Left renal pelvis (tissue), 4 donors: Measurements from ENCODE around the gene MRPS12. TPM values are rescaled to one million over a fixed set of nuclear protein-coding genes. Genes with fewer than 3 reads are reported as not detected.

ENCODE experiments used
- DNase-seq, 4 donors: peaks; one replicate each; pipeline ENCODE4 v3.0.0-alpha.2; 2013; ENCODE audit warnings: low read depth in 4 of 4, low spot score in 3 of 4
- polyA plus RNA-seq, 4 donors: library from polyadenylated mRNA; unstranded; fragments of 120-200 nt; gene quantifications; one replicate each; pipeline ENCODE4 v1.2.1, GENCODE V29; 2013; ENCODE audit not compliant: insufficient read length in 4 of 4

Gene MRPS12
- polyA plus RNA-seq, 4 donors, result 11.9 to 32.1 (median 17.6) TPM

DNA sequence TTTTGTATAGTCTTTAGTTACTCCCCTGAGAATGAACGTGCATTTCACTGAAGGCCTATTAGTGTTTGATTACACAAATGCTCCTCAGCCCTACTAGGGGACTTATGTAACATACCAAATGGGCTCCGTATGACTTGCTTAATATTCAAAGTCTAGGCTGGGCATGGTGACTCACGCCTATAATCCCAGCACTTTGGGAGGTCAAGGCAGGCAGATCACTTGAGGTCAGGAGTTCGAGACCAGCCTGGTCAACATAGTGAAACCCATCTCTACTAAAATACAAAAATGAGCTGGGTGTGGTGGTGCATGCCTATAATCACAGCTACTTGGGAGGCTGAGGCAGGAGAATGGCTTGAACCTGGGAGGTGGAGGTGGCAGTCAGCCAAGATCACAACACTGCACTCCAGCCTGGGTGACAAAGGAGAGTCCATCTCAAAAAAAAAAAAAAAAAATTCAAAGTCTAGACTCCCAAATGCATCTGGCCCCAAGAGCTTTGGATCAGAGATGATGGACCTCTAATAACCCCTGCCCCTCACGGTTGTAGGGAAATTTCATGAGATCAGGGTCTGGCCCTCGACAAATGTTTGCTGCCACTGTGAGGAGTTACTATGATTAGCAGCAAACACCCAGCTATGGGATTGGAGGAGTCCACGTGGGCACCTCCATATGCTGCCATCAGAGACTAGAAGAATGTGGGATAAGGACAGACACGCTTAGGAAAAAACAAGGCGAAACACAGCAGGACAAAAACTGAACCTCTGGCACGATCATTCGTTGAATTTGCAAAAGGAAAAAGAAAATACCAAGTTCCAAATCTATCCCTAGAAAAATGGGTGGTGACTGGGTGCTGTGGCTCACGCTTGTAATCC lies 40.2 kb downstream of the MRPS12 start:
- no peak for DNase-seq

GRCh38 chr19:38971672-38972071 lies 40.9 kb downstream of the MRPS12 start:
- DNase-seq, result no peak

DNA sequence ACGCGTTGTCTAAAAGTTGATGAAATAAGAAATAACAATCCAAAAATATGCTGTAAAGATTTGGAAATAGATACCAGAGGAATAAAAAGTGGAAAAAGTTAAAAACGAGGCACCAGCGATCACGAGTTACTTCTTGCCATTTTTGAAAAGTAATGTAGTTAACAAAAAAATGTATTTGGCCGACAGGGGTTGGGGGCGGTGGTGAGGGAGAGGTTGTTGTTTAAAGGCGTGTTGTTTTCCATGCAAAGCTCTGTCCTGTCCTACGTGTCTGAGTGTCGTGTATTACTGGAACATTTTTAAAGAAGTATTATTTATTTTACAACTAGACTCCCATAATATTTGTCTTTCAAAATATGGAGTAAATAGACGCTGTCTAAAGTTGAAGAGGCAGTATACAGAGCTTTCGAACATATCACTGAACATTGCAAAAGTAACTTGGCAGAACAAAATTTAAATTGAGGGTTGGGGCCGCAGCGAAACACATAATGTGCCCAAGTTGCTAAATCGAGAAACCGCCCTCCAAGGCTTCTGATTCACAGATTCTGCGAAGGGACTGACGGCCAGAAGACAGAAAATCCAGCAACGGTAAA lies 44.0 kb downstream of the MRPS12 start:
- no peak for DNase-seq

- peak; percentile 31 to 54 (median 50) for DNase-seq
Observed at GRCh38 chr19:38975214-38975860, 44.6 kb downstream of the MRPS12 start, which contains the start of gene FBXO17. TSS of gene FBXO17 (minus strand) at chr19:38975742. CDS start at chr19:38950319, 25,423 bp downstream.

GRCh38 chr19:38975861-38976271 lies 45.1 kb downstream of the MRPS12 start:
- DNase-seq, result peak in 3 of 4 donors; percentile 41 to 52 (median 47)

GRCh38 chr19:38977445-38978325 lies 46.9 kb downstream of the MRPS12 start:
- no peak for DNase-seq

- no peak for DNase-seq
Observed at GRCh38 chr19:38978326-38978689, 47.6 kb downstream of the MRPS12 start.

DNA sequence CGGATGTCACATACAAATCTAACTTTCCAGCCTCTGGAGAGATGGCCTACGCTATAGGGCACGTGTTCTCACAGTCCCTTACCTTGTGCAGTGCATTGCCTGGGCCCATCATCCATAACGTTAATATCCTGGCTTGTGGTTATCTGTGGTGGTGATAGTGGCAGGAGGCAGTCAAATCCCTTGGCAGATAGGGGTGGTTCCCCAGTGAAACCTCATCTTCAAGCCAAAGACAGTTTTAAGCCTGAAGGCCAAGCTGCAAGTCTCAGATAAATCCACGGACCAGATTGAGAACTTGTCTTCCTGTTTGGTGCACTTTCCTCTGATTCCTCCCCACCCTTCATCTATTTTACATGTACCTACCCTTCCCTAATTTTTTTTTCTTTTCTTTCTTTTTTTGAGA lies 49.1 kb downstream of the MRPS12 start:
- no peak for DNase-seq

DNA sequence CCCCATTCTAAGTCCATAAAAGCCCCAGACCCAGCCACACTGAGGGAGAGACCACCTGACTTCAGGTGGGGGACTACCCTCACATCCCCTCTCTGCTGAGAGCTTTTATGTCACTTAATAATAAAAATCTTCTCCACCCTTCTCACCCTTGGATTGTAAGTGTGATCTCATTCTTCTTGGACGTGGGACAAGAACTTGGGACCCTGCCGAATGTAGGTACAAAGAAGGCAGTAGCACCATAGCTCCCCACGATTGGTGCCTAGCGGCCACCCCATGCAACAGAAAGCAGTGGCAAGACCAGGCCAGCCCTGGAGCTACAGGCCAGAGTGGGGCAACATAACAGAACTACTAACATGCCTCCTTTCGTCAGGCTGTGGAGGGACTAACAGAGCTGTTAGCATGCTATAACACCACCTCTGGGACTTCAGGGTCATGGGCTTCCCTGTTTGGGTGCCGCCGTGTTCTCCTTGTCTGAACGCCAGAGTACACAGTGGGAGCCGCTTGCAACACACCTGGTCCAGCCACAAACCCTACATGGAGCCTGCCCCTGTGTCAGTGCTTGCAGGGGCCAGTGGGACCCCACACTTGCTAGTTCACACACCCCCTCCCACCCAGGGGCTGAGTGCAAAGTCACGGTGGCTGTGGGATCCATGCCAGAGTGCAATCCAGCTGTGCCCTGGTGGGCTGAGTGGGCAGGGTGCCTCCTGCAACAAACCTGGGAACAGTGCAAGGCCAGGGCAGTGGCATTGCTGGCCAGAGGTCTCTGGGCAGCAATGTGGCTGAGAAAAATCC lies 50.0 kb downstream of the MRPS12 start:
- DNase-seq, result no peak

Other genes starting within 250 kb of the MRPS12 start
- gene CAPN12, start 186.5 kb upstream of the MRPS12 start, polyA plus RNA-seq, result 10 to 100 TPM in 1 of 4 donors, 1 to 10 TPM in 2, under 1 TPM in 1; 0.41 to 10.6 (median 5.4) TPM
- gene LGALS7, start 157.4 kb upstream of the MRPS12 start, polyA plus RNA-seq, result under 1 TPM in 1 of 4 donors, not detected in 3; 0.57 TPM
- gene LGALS7B, start 141.7 kb upstream of the MRPS12 start, polyA plus RNA-seq, result 1 to 10 TPM in 3 of 4 donors, under 1 TPM in 1; 0.78 to 1.9 (median 1.7) TPM
- 1 to 10 TPM in 3 of 4 donors, under 1 TPM in 1; 0.89 to 2.2 (median 1.5) TPM for gene LGALS4, start 118.0 kb upstream of the MRPS12 start, polyA plus RNA-seq
- gene ECH1, start 99.2 kb upstream of the MRPS12 start, polyA plus RNA-seq, result 100 to 1,000 TPM in 3 of 4 donors, 10 to 100 TPM in 1; 78.6 to 155 (median 139) TPM
- gene HNRNPL, start 81.0 kb upstream of the MRPS12 start, polyA plus RNA-seq, result 100 to 1,000 TPM; 362 to 527 (median 473) TPM
- 10 to 100 TPM in 1 of 4 donors, 1 to 10 TPM in 3; 2.9 to 10.6 (median 6.7) TPM for gene RINL, start 52.7 kb upstream of the MRPS12 start, polyA plus RNA-seq
- gene SIRT2, start 31.3 kb upstream of the MRPS12 start, polyA plus RNA-seq, result 10 to 100 TPM; 37.9 to 48.3 (median 43.6) TPM
- gene NFKBIB, start 31.0 kb upstream of the MRPS12 start, polyA plus RNA-seq, result 10 to 100 TPM in 1 of 4 donors, 1 to 10 TPM in 3; 5.1 to 12.9 (median 7.1) TPM
- 1 to 10 TPM in 1 of 4 donors, under 1 TPM in 2, not detected in 1; 0.38 to 1.1 (median 0.46) TPM for gene CCER2, start 18.8 kb upstream of the MRPS12 start, polyA plus RNA-seq
- gene SARS2, start 181 bp upstream of the MRPS12 start, polyA plus RNA-seq, result 10 to 100 TPM; 31.4 to 64.3 (median 41.1) TPM
- 10 to 100 TPM; 40.2 to 86.3 (median 60.3) TPM for gene FBXO17, start 44.8 kb downstream of the MRPS12 start, polyA plus RNA-seq
- 1 to 10 TPM; 3.9 to 9.8 (median 8.7) TPM for gene FBXO27, start 101.6 kb downstream of the MRPS12 start, polyA plus RNA-seq
- under 1 TPM; 0.08 to 0.79 (median 0.34) TPM for gene ACP7, start 153.4 kb downstream of the MRPS12 start, polyA plus RNA-seq
- gene PAK4, start 194.8 kb downstream of the MRPS12 start, polyA plus RNA-seq, result 10 to 100 TPM; 29.4 to 74.0 (median 49.6) TPM